Forelimb muscle (tissue), 1 donor: ENCODE data around the gene UNC5CL. TPM values are rescaled to one million over a fixed set of nuclear protein-coding genes. Genes with fewer than 3 reads are reported as not detected.
A peak's percentile ranks its signal among the peaks of the same experiment; 100 is the strongest.

Experiments
- DNase-seq: peaks from one replicate; pipeline ENCODE4 v3.0.0-alpha.2; 2013; ENCODE audit warnings: low read depth
- polyA plus RNA-seq: library from polyadenylated mRNA; unstranded; fragments of 120-200 nt; gene quantifications from one replicate; pipeline ENCODE4 v1.2.1, GENCODE V29; 2013; ENCODE audit not compliant: insufficient read length

Gene UNC5CL
- 3.1 TPM for polyA plus RNA-seq

- DNase-seq: no peak
Measured at GRCh38 chr6:41039060-41039998, at the start of gene UNC5CL. Gene UNC5CL, minus strand, starts transcription at chr6:41039221. Its CDS starts 4,147 bp downstream, at chr6:41035074.

DNA sequence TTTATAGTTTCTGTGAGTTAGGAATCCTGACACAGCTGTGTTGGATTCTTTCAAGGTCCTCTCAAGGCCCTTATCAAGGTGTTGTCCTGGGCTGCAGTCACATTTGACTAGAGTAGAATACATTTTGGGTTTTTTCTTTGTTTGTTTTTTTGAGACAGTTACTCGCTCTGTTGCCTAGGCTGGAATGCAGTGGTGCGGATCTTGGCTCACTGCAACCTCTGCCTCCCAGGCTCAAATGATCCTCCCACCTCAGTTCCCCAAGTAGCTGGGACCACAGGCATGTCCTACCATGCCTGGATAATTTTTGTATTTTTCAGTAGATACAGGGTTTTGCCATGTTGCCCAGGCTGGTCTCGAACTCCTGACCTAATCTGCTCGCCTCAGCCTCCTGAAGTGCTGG is 49.4 kb upstream of the UNC5CL start:
- no peak for DNase-seq

DNA sequence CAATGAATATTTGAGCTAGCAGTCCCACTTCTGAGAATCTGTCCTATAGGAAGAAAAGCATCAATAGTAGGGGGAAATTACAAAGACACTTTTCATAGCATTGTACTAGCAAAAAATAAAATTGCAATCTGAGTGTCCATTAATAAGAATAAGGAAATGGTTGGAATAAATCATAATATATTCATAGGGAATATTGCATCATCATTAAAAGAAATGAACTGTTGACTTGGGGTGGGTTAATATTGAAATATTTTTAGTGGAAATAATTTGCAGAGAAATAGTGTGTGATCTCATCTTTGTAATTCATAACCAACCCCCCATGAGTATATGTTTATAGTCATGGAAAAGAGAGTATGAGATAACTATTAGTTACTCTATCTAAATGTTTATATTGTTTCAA is 46.2 kb upstream of the UNC5CL start:
- DNase-seq: no peak

DNA sequence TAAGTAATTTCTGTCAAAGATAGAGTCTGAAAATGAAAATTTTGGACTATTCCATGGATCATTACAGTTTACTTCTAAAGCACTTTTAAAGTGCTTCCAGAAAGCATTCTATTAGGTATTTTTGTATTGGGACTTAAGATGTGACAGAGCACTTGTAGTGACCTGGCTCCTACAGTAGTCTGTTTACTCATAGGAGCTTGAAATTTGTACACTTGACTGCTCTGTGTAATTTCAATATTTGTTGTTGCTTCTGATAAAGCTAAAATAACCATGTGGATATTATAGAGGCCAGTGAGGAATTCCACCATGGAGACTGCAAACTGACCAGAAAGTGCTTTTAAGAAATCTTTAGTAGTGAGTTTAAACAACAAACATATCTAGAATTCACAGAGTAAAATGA is 44.1 kb upstream of the UNC5CL start:
- no peak for DNase-seq

DNA sequence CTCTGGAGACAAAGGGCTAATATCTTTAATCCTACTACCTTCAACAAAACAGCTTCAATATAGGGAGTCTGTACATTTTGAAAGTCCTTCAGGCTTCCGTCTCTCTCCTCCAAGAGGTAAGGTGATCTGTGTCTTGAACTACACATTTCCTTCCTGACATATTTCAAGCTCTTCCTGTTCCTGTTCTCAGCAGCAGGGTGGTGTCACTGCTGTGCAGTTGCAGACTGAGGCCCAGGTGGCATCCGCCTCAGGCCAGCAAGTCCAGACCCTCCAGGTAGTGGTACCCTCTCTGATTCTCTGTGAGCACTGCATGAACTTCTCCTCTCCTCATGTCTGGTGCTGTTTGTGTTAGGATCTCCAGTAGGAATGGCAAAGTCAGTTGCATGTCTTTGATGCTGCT is 41.6 kb upstream of the UNC5CL start:
- DNase-seq: no peak

DNA sequence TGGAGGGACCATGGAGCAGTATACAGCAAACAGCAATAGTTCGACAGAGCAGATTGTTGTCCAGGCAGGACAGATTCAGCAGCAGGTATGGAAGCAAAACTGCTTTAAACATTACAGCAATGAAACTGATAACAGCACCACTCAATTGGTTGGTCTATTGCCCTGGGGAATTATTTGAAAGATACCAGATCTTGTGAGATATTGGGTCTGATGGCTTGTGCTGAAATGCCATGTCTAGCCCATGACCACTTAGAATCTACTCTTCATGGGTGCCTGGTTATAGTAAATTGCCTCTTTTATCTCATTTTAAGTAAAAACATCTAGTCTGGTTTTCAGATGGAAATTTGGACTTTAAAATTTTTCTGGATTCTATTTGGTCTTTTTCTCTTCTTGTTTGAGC is 40.1 kb upstream of the UNC5CL start:
- no peak for DNase-seq

DNA sequence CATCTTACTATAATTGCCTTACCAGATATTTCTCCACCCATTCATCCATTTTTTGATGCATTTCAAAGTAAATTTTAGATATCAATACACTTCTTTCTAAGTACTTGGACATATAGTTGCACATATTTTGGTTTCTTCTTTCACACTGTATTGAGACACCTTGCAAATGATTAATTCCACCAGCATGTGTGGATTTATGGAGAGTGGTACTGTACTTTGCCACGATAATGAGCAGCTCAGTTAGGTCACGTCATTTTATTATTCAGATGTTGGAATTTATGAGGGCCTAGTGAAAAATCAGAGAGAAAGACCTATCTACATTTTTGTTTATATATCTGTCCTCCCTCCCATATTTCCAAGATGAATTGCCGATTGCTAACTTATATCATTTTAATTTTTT is 39.1 kb upstream of the UNC5CL start:
- no peak for DNase-seq

DNA sequence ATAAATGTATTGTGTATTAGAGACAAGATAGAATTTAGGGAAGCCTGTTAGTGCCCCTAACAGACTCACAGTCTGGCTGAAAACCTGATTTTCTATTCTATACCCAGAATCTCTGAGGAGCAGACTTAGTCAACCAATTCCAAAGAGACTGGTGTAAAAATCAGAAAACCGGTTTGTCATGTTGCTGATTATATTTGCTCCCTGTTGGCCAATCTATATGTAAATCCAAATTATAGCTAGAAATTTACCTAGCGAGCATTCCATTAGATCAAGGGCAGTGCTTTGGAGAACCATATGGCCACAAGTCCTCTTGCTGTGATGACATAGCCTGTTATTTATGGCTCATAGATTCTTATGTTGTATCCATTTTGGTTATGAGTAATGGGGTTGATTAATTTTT is 38.5 kb upstream of the UNC5CL start:
- no peak for DNase-seq

DNA sequence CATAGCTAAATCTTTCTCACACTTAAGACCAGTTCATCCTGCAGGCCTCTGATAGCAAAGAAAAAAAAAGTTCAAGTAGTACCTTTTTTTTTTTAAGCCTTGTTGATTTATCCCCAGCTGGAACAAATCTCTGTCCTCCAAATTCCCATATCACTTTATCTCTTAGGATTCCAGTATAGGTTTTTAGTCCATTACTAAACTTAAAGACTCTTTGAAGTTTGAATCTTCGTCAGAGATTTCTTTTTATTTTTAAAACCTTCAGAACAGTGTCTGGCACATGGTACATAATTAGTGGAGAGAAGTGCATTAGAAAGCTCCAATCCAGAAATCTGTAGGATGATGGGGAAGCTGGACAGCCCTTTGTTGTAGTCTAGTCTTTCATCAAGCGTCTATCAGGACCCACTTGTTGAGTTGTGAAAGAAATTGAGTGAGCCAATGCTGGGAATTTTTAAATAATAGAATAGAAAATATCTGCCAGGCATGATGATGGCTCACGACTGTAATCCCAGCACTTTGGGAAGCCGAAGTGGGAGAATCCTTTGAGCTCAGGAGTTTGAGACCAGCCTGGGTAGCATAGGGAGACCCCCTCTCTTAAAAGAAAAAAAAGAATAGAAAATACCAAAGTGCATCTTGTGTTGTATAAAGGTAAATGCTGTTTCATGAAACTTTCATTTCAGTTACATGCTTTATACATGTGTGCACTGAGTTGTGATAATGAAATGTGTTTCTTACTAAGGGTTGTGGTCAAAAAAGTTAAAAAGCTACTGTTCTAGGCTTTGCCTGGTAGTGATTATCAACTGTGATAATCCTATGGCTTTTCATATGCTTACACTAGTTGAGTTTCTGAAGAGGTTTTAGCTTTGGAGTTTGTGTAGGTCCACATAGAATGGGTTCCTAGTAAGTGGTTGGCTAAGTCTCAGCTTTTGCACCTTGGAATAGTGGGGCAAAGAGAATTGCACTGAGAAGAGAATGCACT is 36.9 kb upstream of the UNC5CL start:
- DNase-seq: no peak

GRCh38 chr6:41074692-41075436 is 35.8 kb upstream of the UNC5CL start:
- no peak for DNase-seq

- no peak for DNase-seq
Measured at GRCh38 chr6:41073968-41074691, 35.1 kb upstream of the UNC5CL start.

GRCh38 chr6:41073203-41073967 is 34.4 kb upstream of the UNC5CL start:
- peak; percentile 39 for DNase-seq

- DNase-seq: no peak
Measured at GRCh38 chr6:41072836-41073202, 33.8 kb upstream of the UNC5CL start, which contains the start of gene NFYA. Gene NFYA, plus strand, starts transcription at chr6:41072974. Its CDS starts 6,116 bp downstream, at chr6:41079090.

- peak; percentile 98 for DNase-seq
Measured at GRCh38 chr6:41071923-41072835, 33.2 kb upstream of the UNC5CL start, which contains the start of gene OARD1. Gene OARD1, minus strand, starts transcription at chr6:41072356. Its CDS starts 722 bp downstream, at chr6:41071634.

DNA sequence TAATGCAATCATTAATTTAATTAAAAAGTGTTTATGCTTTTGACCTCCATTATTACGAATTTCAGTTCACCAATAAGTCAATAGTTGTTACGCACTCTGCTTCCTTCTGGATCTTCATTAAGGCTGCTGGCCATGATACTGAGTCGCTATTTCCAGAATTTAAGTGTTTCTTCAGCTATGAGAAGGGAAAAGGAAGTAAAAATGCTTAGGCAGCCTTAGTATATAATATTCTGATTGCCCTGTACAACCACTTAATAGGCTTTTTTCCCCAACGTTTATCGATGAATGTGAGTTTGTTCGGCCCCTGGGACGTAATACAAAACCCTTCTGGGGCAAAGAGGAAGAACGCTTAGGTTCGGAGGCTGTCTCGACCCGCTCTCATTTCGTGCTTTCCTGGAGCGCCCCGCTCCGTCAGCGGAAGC is 32.5 kb upstream of the UNC5CL start:
- peak; percentile 86 for DNase-seq

DNA sequence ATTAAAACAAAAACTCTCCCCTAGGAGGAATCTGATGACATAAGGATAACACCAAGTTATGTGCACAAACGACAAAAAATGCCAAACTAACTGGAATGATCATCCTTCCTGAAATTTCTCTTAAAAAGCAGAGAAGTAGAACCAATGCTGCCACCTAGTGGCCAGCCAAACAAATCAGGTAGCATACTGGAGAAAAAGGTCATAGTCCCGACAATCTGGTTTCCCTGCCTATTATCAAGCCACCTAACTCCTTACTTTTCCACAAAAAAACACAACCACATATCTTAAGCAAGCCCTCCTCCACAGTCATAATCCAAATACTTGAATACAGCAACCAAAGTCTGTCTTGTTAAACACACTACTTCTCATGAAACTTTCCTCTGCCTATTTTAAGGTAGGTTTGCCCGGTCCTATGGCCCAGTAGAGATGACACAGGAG is 27.9 kb upstream of the UNC5CL start:
- peak; percentile 72 for DNase-seq

DNA sequence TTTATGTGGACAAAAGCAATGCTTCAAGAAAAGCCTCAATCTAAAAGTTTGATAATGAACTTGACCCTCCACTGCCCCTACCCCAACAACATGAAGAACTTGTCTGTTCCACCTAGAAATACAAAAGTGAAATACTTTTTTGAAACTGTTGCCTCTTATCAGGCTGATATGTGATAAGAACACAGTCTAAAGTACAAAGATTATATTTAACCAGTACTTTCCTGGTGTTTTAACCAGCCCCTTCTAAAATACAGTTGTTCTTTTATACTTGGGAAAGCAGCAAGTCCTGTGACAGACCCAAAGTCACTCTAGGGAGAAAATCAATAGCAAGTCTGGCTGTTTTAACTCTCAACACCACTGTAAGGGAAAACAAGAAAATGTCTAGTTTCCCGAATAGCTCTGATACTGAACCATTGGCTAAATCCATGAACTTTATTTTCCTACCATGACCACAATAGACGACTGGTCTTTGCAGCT is 26.6 kb upstream of the UNC5CL start:
- no peak for DNase-seq

- no peak for DNase-seq
Measured at GRCh38 chr6:41064841-41065240, 25.8 kb upstream of the UNC5CL start.

DNA sequence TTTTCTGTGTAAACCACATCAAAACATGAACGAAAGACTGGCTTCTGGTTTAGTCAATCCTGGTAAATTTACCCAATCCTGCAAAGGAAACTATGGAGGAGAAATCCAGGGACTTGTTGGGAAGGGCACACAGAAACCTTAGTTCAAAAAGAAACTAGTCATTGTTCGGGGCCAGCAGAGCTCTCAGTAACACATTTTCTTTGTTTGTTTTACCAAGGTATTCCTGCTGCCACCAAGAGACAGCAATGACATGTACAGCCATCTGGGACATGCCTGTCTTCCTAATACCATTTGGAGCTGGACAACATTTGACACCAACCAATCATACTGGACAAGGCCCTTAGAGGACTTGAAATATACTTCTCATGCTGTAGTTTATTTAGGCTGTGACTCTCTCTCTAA is 24.9 kb upstream of the UNC5CL start:
- no peak for DNase-seq
